ENCODE data around the gene IL21. TPM values are rescaled to one million over a fixed set of nuclear protein-coding genes. Genes with fewer than 3 reads are reported as not detected.

IL21 gene
- total RNA-seq, result not detected in 2 replicates

GRCh38 chr4:122621016-122621507 is at the start of gene IL21:
TSS of gene IL21 (minus strand) at chr4:122621066. CDS start at chr4:122621011, 55 bp downstream.

Other genes with a start within 250 kb of the IL21 start
- not detected in 2 replicates for gene ADAD1, start 242.1 kb downstream of the IL21 start, total RNA-seq
- gene IL2, start 164.3 kb downstream of the IL21 start, total RNA-seq, result not detected in 2 replicates
- gene BBS12, start 111.6 kb upstream of the IL21 start, total RNA-seq, result 0.94 and 1.9 TPM in 2 replicates
- 11.8 and 13.6 TPM in 2 replicates for gene FGF2, start 205.8 kb upstream of the IL21 start, total RNA-seq